GM12874 (cell line): ENCODE measurements around the gene CLDN22.

Source experiments
- TF ChIP-seq, protein P1 (sequence below): IDR thresholded peaks from 2 replicates; pipeline ENCODE4 v1.5.1; 2011; ENCODE audit warnings: low read depth, mild to moderate bottlenecking, control low read depth, low read length, moderate library complexity; ENCODE audit not compliant: insufficient read depth

CLDN22 gene

DNA sequence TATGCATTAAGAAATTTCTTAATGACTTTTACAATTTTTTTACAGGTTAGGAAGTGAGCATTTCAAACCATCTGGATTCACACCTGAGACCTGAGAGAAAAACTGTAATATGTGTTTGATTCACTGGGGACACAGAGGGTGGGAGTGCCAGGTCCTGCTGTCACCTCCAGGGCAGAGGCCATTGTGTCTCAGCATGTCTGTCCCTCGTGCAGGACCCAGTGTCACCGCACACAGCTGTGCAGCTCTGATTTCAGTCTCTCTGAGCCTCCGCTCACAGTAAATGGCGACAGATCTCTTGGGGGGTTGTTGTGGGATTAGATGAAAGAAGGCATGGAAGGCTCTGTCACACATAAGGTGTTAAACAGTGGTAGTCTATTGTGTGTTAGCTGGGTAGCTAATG is 25.2 kb upstream of the CLDN22 start:
- TF ChIP-seq, protein P1, sequence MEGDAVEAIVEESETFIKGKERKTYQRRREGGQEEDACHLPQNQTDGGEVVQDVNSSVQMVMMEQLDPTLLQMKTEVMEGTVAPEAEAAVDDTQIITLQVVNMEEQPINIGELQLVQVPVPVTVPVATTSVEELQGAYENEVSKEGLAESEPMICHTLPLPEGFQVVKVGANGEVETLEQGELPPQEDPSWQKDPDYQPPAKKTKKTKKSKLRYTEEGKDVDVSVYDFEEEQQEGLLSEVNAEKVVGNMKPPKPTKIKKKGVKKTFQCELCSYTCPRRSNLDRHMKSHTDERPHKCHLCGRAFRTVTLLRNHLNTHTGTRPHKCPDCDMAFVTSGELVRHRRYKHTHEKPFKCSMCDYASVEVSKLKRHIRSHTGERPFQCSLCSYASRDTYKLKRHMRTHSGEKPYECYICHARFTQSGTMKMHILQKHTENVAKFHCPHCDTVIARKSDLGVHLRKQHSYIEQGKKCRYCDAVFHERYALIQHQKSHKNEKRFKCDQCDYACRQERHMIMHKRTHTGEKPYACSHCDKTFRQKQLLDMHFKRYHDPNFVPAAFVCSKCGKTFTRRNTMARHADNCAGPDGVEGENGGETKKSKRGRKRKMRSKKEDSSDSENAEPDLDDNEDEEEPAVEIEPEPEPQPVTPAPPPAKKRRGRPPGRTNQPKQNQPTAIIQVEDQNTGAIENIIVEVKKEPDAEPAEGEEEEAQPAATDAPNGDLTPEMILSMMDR = no peak

DNA sequence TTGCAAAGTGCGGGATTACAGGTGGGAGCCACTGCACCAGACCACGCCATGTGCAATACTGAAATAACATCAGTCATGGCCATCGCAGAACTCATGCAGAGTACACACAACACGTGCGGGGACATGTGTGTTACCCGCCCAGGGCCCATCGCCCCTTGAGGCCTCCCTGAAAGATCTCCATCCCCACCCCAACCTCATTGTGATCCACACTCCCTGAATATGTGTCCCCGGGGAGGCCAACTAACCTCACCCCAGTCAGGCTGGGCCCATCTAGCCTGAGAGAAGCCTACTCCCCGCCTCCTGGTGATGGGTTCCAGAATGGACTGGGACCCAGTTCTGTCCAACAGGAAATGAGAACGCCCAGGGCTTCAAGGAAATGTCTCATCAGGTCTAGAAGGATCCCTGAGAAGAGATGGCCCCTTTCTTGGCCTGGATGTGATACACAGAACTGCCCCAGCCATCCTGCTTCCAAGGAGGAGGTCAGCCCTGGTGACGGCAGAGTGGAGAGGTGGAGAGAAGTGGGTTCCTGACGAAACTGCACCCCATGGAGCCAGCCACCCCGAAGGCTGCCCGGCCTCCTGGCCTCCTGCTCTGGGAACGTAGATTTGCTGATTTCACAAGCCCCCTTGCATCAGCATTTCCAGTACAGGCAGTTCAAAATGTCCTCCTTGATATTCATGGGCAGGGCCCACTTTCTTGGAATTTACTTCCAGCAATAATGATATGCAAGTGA is 24.6 kb upstream of the CLDN22 start:
- TF ChIP-seq, protein P1 = no peak

DNA sequence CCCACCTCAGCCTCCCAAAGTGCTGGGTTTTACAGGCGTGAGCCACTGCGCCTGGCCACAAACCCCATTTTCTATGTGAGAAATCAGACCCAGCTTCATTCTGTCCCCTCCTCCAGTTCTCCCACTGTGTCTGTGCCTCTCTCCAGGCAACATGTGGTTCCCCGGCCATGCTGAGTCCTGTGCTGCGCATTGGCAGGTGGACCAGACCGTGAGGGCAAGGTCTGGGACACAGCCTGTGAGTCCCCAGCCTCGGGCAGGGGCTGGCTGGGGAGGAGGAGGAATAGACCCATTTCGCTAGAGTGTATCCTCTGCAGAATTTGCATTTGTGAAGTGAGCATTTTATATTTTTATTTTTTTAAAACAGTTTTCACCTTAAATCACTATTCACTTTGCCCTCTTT is 23.7 kb upstream of the CLDN22 start:
- TF ChIP-seq, protein P1 = no peak

DNA sequence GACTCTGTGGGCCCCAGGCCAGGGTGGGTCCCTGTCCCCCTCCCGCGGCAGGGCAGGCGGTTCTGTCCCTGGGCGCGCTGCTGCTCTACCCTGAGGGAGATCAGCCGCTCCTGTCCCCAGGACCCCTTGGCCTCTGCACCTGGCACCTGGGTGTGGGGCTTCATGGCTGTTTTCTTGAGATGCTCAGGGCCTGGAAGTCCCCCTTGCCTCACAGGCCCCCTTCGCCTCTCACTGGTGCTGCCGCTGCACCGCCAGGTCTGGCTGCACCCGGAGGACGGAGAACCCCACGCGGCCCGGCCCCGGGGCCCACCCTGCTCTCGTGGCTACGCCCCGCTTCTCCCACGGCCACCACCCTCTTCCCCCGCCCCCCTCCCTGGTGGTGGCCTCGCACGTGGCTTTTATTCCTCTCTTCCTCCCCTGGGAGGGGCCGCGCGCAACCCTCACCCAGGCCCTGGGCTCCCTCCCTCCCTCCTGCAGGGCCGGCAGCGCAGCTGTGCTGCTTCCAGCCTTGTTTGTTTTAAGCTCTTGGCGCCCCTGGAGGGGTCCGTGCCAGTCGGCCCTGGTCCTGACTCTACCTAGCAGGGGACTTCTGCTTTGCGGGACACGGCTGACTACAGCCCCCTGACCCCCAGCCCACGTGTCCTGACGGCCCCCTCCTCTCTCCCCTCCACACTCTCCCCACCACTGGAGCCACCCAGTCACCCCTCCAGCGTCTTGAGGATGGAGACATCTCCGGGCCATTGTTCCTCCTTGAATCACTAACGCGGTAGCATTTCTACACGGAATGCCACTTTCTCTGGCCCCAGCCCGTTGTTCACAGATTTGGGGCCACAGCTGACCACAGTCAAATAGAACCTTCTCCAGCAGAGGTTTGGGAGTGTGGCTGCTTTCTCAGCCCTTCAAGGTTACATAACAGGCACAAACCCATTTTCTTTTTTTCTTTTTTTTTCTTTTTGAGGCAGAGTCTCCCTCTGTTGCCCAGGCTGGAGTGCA is 22.8 kb upstream of the CLDN22 start:
- TF ChIP-seq, protein P1 = no peak

DNA sequence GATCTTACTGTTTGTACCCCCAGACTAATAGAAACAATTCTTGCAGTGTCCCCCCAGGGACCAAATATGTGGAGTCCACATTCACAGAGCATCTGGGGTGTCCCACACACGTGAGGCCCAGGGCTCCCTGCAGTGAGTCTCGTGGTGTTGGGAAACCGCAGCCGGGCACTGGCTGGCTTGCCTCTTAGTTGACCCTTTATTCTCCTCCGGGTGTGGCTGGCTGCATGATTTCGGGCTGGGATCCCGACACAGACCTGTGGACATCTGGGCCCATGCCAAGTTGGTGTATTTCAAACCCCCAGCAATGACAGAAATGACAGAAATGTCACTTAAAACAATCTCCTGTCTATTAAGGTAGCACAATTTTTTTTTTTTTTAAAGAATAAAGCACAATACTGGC is 17.8 kb upstream of the CLDN22 start:
- TF ChIP-seq, protein P1 = no peak

DNA sequence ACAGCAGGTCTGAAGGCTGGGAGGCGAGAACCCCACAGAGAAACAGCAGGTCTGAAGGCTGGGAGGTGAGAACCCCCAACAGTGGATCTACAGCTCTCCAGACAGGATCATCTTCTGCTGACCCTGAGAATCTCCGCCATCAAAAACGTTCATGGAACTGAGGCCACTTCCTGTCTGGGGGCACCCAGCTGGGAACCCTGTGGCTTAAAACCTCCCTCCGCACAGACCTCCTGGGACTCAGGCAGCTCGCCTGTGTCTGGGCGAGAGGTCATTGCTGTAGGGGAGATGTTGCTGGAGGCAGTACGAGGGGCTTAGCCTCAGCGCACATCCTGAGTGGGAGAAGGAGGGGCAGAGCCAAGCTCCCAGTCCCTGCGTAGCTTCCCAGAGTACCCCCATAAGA is 17.3 kb upstream of the CLDN22 start:
- TF ChIP-seq, protein P1 = no peak

DNA sequence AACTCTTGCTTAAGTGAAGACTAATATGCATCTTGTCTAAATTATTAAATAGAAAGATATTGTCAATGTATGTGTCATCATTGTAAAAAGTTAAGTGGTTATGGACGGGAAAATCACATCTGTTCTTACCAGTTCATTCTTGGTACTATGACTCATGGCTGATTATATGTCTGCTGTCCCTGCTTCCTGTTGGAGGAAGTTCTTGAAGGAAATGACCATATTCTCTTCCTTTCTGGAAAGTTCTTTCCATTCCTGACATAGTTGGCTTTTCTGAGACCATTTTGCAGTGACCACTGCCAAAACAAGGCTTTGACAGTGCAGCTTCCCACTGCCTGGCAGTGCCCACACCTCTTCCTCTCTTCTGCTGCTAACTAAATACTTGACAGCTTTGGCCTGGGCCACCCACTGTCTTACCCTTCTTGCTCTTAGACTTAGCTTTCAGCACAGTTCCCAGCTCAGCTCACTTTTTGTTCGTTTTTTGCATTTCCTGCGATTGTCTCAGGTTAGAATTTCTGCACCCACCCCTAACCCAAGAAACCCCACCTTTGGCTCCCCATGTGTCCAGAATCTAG is 15.4 kb upstream of the CLDN22 start:
- TF ChIP-seq, protein P1 = no peak
